OCI-LY3 (cell line): ENCODE measurements around the gene ARHGDIA.

Experiments used
- H2AFZ ChIP-seq: fragments of 200-600, 300-600 bp; shearing (Covaris generic); 2 replicates; pipeline ENCODE4 v1.6.0; 2014; ENCODE audit warnings: antibody characterized with exemption, low read depth, low read length
- H3K27ac ChIP-seq: fragments of 200-600, 300-600 bp; sonication (generic); 2 replicates; pipeline ENCODE4 v1.5.1; 2014; ENCODE audit warnings: mild to moderate bottlenecking, low read length, moderate library complexity, mixed read lengths
- H3K27me3 ChIP-seq: fragments of 200-600, 300-600 bp; sonication (generic); 2 replicates; pipeline ENCODE4 v1.6.1; 2014; ENCODE audit warnings: low read depth, low read length, mixed read lengths
- H3K36me3 ChIP-seq: fragments of 200-600, 300-600 bp; sonication (generic); replicated peaks from 2 replicates; pipeline ENCODE3; 2014; ENCODE audit warnings: low read depth, low read length, mixed read lengths
- H3K4me1 ChIP-seq: fragments of 300-600, 200-600 bp; sonication (generic); 2 replicates; pipeline ENCODE4 v1.6.1; 2014; ENCODE audit warnings: low read length, mixed read lengths
- H3K4me2 ChIP-seq: fragments of 200-600, 300-600 bp; sonication (generic); 2 replicates; pipeline ENCODE4 v1.6.1; 2014; ENCODE audit warnings: low read length, mixed read lengths
- H3K4me3 ChIP-seq: fragments of 300-600, 200-600 bp; sonication (generic); 2 replicates; pipeline ENCODE4 v1.5.1; 2014; ENCODE audit warnings: antibody characterized with exemption, mild to moderate bottlenecking, low read length, moderate library complexity
- H3K79me2 ChIP-seq: fragments of 300-600, 200-600 bp; shearing (Covaris generic); 2 replicates; pipeline ENCODE4 v1.6.1; 2014; ENCODE audit warnings: mild to moderate bottlenecking, low read length, mixed read lengths
- H3K9ac ChIP-seq: fragments of 300-600, 200-600 bp; shearing (Covaris generic); 2 replicates; pipeline ENCODE4 v1.6.0; 2014; ENCODE audit warnings: mild to moderate bottlenecking, low read length, moderate library complexity
- H3K9me3 ChIP-seq: fragments of 200-600, 300-600 bp; shearing (Covaris generic); 2 replicates; pipeline ENCODE4 v1.6.1; 2014; ENCODE audit warnings: low read length, mixed read lengths; ENCODE audit not compliant: insufficient read depth
- H4K20me1 ChIP-seq: fragments of 200-600, 300-600 bp; sonication (generic); 2 replicates; pipeline ENCODE4 v1.6.1; 2016; ENCODE audit warnings: low read length, mixed read lengths; ENCODE audit not compliant: insufficient read depth
- CTCF ChIP-seq: fragments of 200-600, 300-600 bp; sonication (generic); IDR thresholded peaks from 2 replicates; pipeline ENCODE4 v1.5.1; 2014; ENCODE audit warnings: antibody characterized with exemption, low read length, low read depth
- EZH2phosphoT487 ChIP-seq: fragments of 200-600 bp; shearing (Covaris generic); IDR thresholded peaks from 2 replicates; pipeline ENCODE4 v1.6.1; 2018; ENCODE audit warnings: antibody characterized with exemption, mixed run types, low read depth

ARHGDIA gene

GRCh38 chr17:81821147-81821546 is 50.0 kb downstream of the ARHGDIA start:
- Histone ChIP-seq H3K4me3 (no peak overlapping the region), H3K36me3 (no peaks in the 10 kb centered on the region), H3K9ac (no peak overlapping the region), H3K27me3 (no peaks in the 10 kb centered on the region), H3K4me1 (no peaks in the 10 kb centered on the region), H2AFZ (no peak overlapping the region), H3K9me3 (no peaks in the 10 kb centered on the region), H4K20me1 (no peaks in the 10 kb centered on the region), H3K27ac (no peak overlapping the region), H3K79me2 (no peaks in the 10 kb centered on the region), H3K4me2 (no peak overlapping the region)
- TF ChIP-seq CTCF (no peak), EZH2phosphoT487 (no peak)

GRCh38 chr17:81819708-81820107 is 51.4 kb downstream of the ARHGDIA start:
- no peak overlapping the region for H3K4me3 ChIP-seq
- H3K4me2 ChIP-seq, result no peak overlapping the region
- H3K4me1 ChIP-seq, result no peaks in the 10 kb centered on the region
- TF ChIP-seq EZH2phosphoT487, result no peak
- no peak for TF ChIP-seq CTCF
- no peak overlapping the region for H3K9ac ChIP-seq
- H4K20me1 ChIP-seq, result no peaks in the 10 kb centered on the region
- H3K79me2 ChIP-seq, result no peaks in the 10 kb centered on the region
- no peak overlapping the region for H3K27ac ChIP-seq
- H3K9me3 ChIP-seq, result no peaks in the 10 kb centered on the region
- H3K27me3 ChIP-seq, result no peaks in the 10 kb centered on the region
- no peak overlapping the region for H2AFZ ChIP-seq
- no peaks in the 10 kb centered on the region for H3K36me3 ChIP-seq

GRCh38 chr17:81817758-81818147 is 53.4 kb downstream of the ARHGDIA start:
- H3K9ac ChIP-seq, result no peak overlapping the region
- no peak overlapping the region for H3K4me2 ChIP-seq
- no peak for TF ChIP-seq CTCF
- TF ChIP-seq EZH2phosphoT487, result no peak
- H3K79me2 ChIP-seq, result no peaks in the 10 kb centered on the region
- H3K27ac ChIP-seq, result no peak overlapping the region
- no peak overlapping the region for H3K4me3 ChIP-seq
- H2AFZ ChIP-seq, result no peak overlapping the region
- H3K36me3 ChIP-seq, result no peaks in the 10 kb centered on the region
- no peaks in the 10 kb centered on the region for H3K27me3 ChIP-seq
- H4K20me1 ChIP-seq, result no peaks in the 10 kb centered on the region
- no peaks in the 10 kb centered on the region for H3K9me3 ChIP-seq
- no peaks in the 10 kb centered on the region for H3K4me1 ChIP-seq
